Gastroesophageal sphincter (tissue), 3 donors: ENCODE data around the gene SPATA6.
A peak's percentile ranks its signal among the peaks of the same experiment; 100 is the strongest.

Experiments used
- CTCF ChIP-seq, 4 experiments: fragments of 200-600 bp in 2 of 4; fragments of 450-650 bp in 2 of 4; sonication (generic) in 1 of 4; IDR thresholded peaks; one replicate each; pipeline ENCODE4 v1.5.1; 2017 to 2019; ENCODE audit warnings: antibody characterized with exemption in 4 of 4, mild to moderate bottlenecking in 2 of 4, moderate library complexity in 2 of 4
- POLR2A ChIP-seq, 2 donors: fragments of 450-650 bp; IDR thresholded peaks; one replicate each; pipeline ENCODE4 v1.6.1; 2017; ENCODE audit warnings: antibody characterized with exemption in 2 of 2, mild to moderate bottlenecking in 2 of 2, moderate library complexity in 1 of 2

GRCh38 chr1:48450505-48450904, 21.5 kb downstream of the SPATA6 start:
- TF ChIP-seq CTCF (IDR thresholded peaks at IDR 0.05) (peak in 1 of 4 experiments; percentile 31), POLR2A (IDR thresholded peaks at IDR 0.05) (no peak)
